HCT116 (cell line): Measurements from ENCODE around the gene HDAC7. TPM values are rescaled to one million over a fixed set of nuclear protein-coding genes. Genes with fewer than 3 reads are reported as not detected.

Experiments used
- ATAC-seq: fragments of 200-7000 bp; cut with Tn5 transposase; 2 replicates; pipeline ENCODE4 v1.9.1; 2020; ENCODE audit warnings: mild to moderate bottlenecking, moderate library complexity
- BruUV-seq: library from RNA; stranded (reverse); fragments of 400-500 nt; replicated peaks from 2 replicates; lab custom pipeline; 2021; lab: Mats Ljungman, UMichigan
- CTCF ChIA-PET: fragments of 300-600 bp; sonication (Branson Sonifier 250); formaldehyde crosslinking; loops from one replicate; lab custom pipeline; 2021; ENCODE audit warnings: antibody characterized with exemption; lab: Charles Lee
- POLR2A ChIA-PET: fragments of 300-600, 350-600 bp; sonication (Branson Sonifier 250); formaldehyde crosslinking; loops from one replicate; lab custom pipeline; 2021; ENCODE audit warnings: antibody characterized with exemption; lab: Charles Lee
- RAD21 ChIA-PET, 2 experiments: fragments of 300-600 bp; sonication (Branson Sonifier 250); formaldehyde crosslinking; loops; one replicate each; lab custom pipeline; 2023; ENCODE audit warnings: low total read pairs in 2 of 2; ENCODE audit not compliant: uncharacterized antibody in 2 of 2, unreplicated experiment in 2 of 2, low non-redundant PET in 1 of 2; lab: Charles Lee
- DNase-seq: peaks from one replicate; pipeline ENCODE4 v3.0.0-alpha.2; 2010; ENCODE audit warnings: low read depth, low spot score
- H2AFZ ChIP-seq: fragments of 200-600 bp; shearing (Covaris generic), sonication (generic); 2 replicates; pipeline ENCODE4 v1.6.1; 2017; ENCODE audit warnings: low read depth, mixed run types, mixed read lengths, antibody characterized with exemption, low read length; ENCODE audit not compliant: poor library complexity, severe bottlenecking
- H3K27ac ChIP-seq: 2 replicates; pipeline ENCODE4 v1.5.1; 2012; ENCODE audit warnings: low read depth, low read length
- H3K27me3 ChIP-seq: fragments of 200-600 bp; sonication (generic); 2 replicates; pipeline ENCODE4 v1.6.1; 2016; ENCODE audit warnings: mixed run types, low read length, mixed read lengths; ENCODE audit not compliant: insufficient read depth
- H3K36me3 ChIP-seq, 2 experiments: fragments of 200-500 bp in 1 of 2; fragments of 200-600 bp in 1 of 2; sonication (Bioruptor generic) in 1 of 2; sonication (generic) in 1 of 2; 2 replicates each; pipeline versions ENCODE4 v1.5.1 to v1.6.1; 2014 to 2016; ENCODE audit warnings: low read length in 2 of 2, inconsistent platforms in 1 of 2, mixed read lengths in 1 of 2, mixed run types in 1 of 2; ENCODE audit not compliant: insufficient read depth in 2 of 2, control insufficient read depth in 1 of 2
- H3K4me1 ChIP-seq, 2 experiments: fragments of 200-600 bp in 1 of 2; sonication (generic) in 1 of 2; 2 replicates each; pipeline versions ENCODE4 v1.5.1 to v1.6.1; 2012 to 2017; ENCODE audit warnings: low read length in 2 of 2, inconsistent platforms in 1 of 2, mild to moderate bottlenecking in 1 of 2, mixed read lengths in 1 of 2, mixed run types in 1 of 2, moderate library complexity in 1 of 2; ENCODE audit not compliant: insufficient read depth in 2 of 2, control insufficient read depth in 1 of 2
- H3K4me2 ChIP-seq: fragments of 200-600 bp; sonication (generic); 2 replicates; pipeline ENCODE4 v1.6.1; 2017; ENCODE audit warnings: mixed run types, low read length, mixed read lengths
- H3K4me3 ChIP-seq, 2 experiments: fragments of 200-600 bp in 1 of 2; sonication (generic) in 1 of 2; replicated peaks in 1 of 2; 2 replicates each; pipeline ENCODE4 v1.5.1; 2011 to 2016; ENCODE audit warnings: low read length in 2 of 2, control low read depth in 1 of 2, low read depth in 1 of 2, mild to moderate bottlenecking in 1 of 2, mixed read lengths in 1 of 2, mixed run types in 1 of 2
- H3K79me2 ChIP-seq: fragments of 200-600 bp; sonication (generic); 2 replicates; pipeline ENCODE4 v1.6.1; 2017; ENCODE audit warnings: mild to moderate bottlenecking, mixed run types, low read length, moderate library complexity, mixed read lengths; ENCODE audit not compliant: insufficient read depth
- H3K9ac ChIP-seq: fragments of 200-600 bp; sonication (generic); 2 replicates; pipeline ENCODE4 v1.6.1; 2016; ENCODE audit warnings: low read length, mixed read lengths
- H3K9me2 ChIP-seq: fragments of 200-600 bp; sonication (generic), shearing (Covaris generic); 2 replicates; pipeline ENCODE4 v1.6.1; 2017; ENCODE audit warnings: mixed run types, mild to moderate bottlenecking, moderate library complexity; ENCODE audit not compliant: insufficient read depth
- H3K9me3 ChIP-seq, 2 experiments: fragments of 200-500 bp in 1 of 2; fragments of 200-600 bp in 1 of 2; sonication (Bioruptor generic) in 1 of 2; sonication (generic) in 1 of 2; 2 replicates each; pipeline ENCODE4 v1.6.1; 2014 to 2017; ENCODE audit warnings: low read length in 2 of 2, mixed read lengths in 2 of 2, inconsistent platforms in 1 of 2, low read depth in 1 of 2, mild to moderate bottlenecking in 1 of 2, mixed run types in 1 of 2, moderate library complexity in 1 of 2; ENCODE audit not compliant: control insufficient read depth in 1 of 2, insufficient read depth in 1 of 2
- H4K20me1 ChIP-seq: fragments of 200-600 bp; sonication (generic), shearing (Covaris generic); 2 replicates; pipeline ENCODE4 v1.6.1; 2017; ENCODE audit warnings: mixed run types, mild to moderate bottlenecking, moderate library complexity; ENCODE audit not compliant: insufficient read depth
- EZH2 ChIP-seq: fragments of 200-600 bp; sonication (generic); IDR thresholded peaks from 2 replicates; pipeline ENCODE4 v1.6.1; 2017; ENCODE audit warnings: antibody characterized with exemption, mixed run types
- EZH2phosphoT487 ChIP-seq: fragments of 200-600 bp; IDR thresholded peaks from 2 replicates; pipeline ENCODE4 v1.6.1; 2018; ENCODE audit warnings: antibody characterized with exemption, borderline replicate concordance
- FOSL1 ChIP-seq: IDR thresholded peaks from 2 replicates; pipeline ENCODE4 v1.6.1; 2012; ENCODE audit warnings: low read depth
- POLR2A ChIP-seq: IDR thresholded peaks from 2 replicates; pipeline ENCODE4 v1.7.0; 2011; ENCODE audit warnings: borderline replicate concordance; ENCODE audit not compliant: insufficient read depth, insufficient read length; ENCODE audit errors: extremely low read depth
- RAD21 ChIP-seq: IDR thresholded peaks from 2 replicates; pipeline ENCODE4 v1.6.1; 2012; ENCODE audit warnings: low read depth, mild to moderate bottlenecking
- SRF ChIP-seq: IDR thresholded peaks from 2 replicates; pipeline ENCODE4 v1.6.1; 2012; ENCODE audit warnings: low read depth
- ZNF274 ChIP-seq: fragments of 200-500 bp; sonication (Bioruptor generic); IDR thresholded peaks from 2 replicates; pipeline ENCODE4 v1.6.1; 2014; ENCODE audit warnings: mild to moderate bottlenecking, low read depth, low read length, inconsistent platforms
- intact Hi-C: fragments of 100-400 bp; cut with micrococcal nuclease; formaldehyde crosslinking; loops from 2 replicates; pipeline ENCODE4 v1.10.0; 2022
- total RNA-seq: library from RNA; stranded (reverse); gene quantifications from one replicate; pipeline ENCODE4 v1.2.1, GENCODE V29; 2021; ENCODE audit not compliant: unreplicated experiment
- TF ChIP-seq, protein P1 (sequence below), 3 experiments: fragments of 200-600 bp in 1 of 3; sonication (generic) in 1 of 3; IDR thresholded peaks in 2 of 3; conservative IDR thresholded peaks in 1 of 3; 2 replicates each; pipeline ENCODE4 v1.5.1; 2012 to 2017; ENCODE audit warnings: low read depth in 2 of 3, low read length in 2 of 3, antibody characterized with exemption in 1 of 3, borderline replicate concordance in 1 of 3, control low read depth in 1 of 3, mild to moderate bottlenecking in 1 of 3, mixed read lengths in 1 of 3, mixed run types in 1 of 3, moderate library complexity in 1 of 3; ENCODE audit not compliant: insufficient read depth in 1 of 3
- TF ChIP-seq, protein P2 (sequence below): IDR thresholded peaks from 2 replicates; pipeline ENCODE4 v1.6.1; 2011; ENCODE audit warnings: mild to moderate bottlenecking, low read length, moderate library complexity; ENCODE audit not compliant: insufficient replicate concordance; ENCODE audit errors: extremely low read depth
- TF ChIP-seq, protein P3 (sequence below): IDR thresholded peaks from 2 replicates; pipeline ENCODE4 v1.6.1; 2012

Gene HDAC7
- total RNA-seq, 1 experiment from 2014 or later = 38.1 TPM

DNA sequence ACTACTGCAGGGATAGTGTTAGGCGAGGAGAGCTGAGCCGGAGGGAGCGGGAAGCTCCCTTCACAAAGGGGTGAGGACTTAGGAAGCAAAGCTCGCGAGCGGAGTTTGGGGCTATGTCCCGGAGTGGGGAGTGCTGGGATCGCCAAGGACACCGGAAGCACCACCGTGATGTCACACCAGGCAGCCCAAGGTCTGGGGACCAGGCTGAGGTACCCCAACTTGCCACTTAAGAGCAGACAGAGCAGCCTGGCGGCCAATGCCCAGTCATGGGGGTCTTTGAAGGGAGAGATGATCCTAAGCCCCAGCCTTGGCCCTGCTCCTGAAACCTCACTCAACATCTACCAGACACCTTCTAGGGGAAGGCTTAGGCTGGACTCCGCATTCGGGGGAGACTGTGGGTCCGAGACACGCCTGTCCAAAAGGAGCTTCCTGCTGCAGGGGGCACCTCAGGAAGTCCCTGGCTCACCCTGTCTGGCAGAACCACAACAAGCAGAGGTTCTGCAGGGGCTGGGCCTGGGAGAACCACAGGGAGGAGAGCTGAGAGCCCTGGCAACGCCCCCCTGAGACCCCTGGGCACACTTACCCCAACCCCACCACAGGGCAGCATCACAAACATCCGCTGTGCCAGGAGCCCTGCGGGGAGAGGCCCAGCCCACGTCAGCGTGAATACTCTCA is 28.9 kb downstream of the HDAC7 start:
- BruUV-seq = no TSS peak
- peaks cover 16 to 17% of the 10 kb centered on the region in 2 experiments; a peak in 3 of 4 replicates for H3K36me3 ChIP-seq
- TF ChIP-seq RAD21 = no peak
- TF ChIP-seq, protein P1, sequence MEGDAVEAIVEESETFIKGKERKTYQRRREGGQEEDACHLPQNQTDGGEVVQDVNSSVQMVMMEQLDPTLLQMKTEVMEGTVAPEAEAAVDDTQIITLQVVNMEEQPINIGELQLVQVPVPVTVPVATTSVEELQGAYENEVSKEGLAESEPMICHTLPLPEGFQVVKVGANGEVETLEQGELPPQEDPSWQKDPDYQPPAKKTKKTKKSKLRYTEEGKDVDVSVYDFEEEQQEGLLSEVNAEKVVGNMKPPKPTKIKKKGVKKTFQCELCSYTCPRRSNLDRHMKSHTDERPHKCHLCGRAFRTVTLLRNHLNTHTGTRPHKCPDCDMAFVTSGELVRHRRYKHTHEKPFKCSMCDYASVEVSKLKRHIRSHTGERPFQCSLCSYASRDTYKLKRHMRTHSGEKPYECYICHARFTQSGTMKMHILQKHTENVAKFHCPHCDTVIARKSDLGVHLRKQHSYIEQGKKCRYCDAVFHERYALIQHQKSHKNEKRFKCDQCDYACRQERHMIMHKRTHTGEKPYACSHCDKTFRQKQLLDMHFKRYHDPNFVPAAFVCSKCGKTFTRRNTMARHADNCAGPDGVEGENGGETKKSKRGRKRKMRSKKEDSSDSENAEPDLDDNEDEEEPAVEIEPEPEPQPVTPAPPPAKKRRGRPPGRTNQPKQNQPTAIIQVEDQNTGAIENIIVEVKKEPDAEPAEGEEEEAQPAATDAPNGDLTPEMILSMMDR (IDR thresholded peaks at IDR 0.05 in 2 of 3, conservative IDR thresholded peaks at IDR 0.05 in 1 of 3; ENCODE audit: borderline replicate concordance in 1 of 3, insufficient read depth in 1 of 3, low read depth in 2 of 3, low read length in 2 of 3) = no peak
- TF ChIP-seq ZNF274 = no peak
- no peak for TF ChIP-seq SRF
- ChIA-PET CTCF (interaction anchor here (1.2 to 2.1 kb wide), 2 partner anchors 12 to 47 kb away, joined by 3 to 9 read pairs (median 8); no protein-coding TSS in a partner anchor), POLR2A (no interaction called here), RAD21 (no interaction called here)
- H2AFZ ChIP-seq = no peak overlapping the region
- H3K9me3 ChIP-seq = no peaks in the 10 kb centered on the region
- H3K4me3 ChIP-seq = no peak overlapping the region
- no peak for ATAC-seq
- no peaks in the 10 kb centered on the region for H3K27me3 ChIP-seq
- no peaks in the 10 kb centered on the region for H4K20me1 ChIP-seq
- H3K79me2 ChIP-seq = no peaks in the 10 kb centered on the region
- no peak overlapping the region for H3K27ac ChIP-seq
- no peaks in the 10 kb centered on the region for H3K4me1 ChIP-seq
- H3K4me2 ChIP-seq = no peak overlapping the region
- H3K9me2 ChIP-seq = no peaks in the 10 kb centered on the region
- no peak for DNase-seq
- no peak overlapping the region for H3K9ac ChIP-seq
- intact Hi-C loops = no loop called here

DNA sequence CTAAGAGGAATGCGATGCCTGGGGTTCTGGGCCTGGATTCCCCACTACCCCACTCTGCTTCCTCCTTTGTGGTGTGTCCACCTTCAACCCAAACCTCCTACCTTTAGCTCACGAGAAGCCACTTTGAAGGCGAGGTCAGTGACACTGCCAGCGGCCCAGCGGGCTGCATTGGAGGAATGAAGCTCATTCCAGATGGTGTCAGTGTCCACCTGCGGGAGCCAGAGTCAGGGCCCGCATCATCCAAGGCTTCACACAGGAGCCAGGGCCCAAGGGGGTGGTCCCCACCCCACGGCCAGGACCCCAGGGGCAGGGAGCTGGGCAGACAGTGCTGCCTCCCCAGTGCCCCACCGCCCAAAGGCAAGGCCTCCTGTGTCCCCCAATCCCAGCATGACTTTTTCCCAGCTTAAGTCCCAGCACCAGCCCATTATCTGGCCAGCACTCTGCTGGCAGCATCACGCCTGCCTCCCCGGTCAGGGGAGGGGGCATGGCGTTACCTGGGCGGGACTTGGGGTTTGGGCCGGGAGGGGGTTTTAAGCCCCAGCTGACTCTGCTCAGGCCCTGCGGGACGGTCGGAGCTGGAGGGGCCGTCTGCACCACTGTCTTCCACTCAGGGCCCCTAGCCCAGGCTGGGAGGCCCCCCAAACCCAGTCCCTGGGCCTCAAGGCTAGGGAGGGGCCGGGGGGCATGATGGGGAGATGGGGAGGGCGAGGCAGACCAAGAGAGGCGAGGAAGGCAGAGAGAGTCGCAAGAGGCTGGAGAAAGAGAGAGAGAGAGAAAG is 29.8 kb downstream of the HDAC7 start:
- CTCF ChIA-PET = interaction anchor here (1.2 to 1.4 kb wide), 2 partner anchors 48 kb away, joined by 3 to 8 read pairs; no protein-coding TSS in a partner anchor
- Histone ChIP-seq H3K9me3 (no peaks in the 10 kb centered on the region), H3K27ac (no peak overlapping the region), H3K4me3 (no peak overlapping the region), H3K9me2 (no peaks in the 10 kb centered on the region), H2AFZ (no peak overlapping the region), H3K9ac (no peak overlapping the region), H4K20me1 (no peaks in the 10 kb centered on the region), H3K4me1 (no peaks in the 10 kb centered on the region), H3K36me3 (peaks cover 19% of the 10 kb centered on the region in 2 experiments; a peak in 3 of 4 replicates), H3K27me3 (no peaks in the 10 kb centered on the region), H3K79me2 (no peaks in the 10 kb centered on the region), H3K4me2 (no peak overlapping the region)
- RAD21 ChIA-PET = no interaction called here
- no peak for ATAC-seq
- intact Hi-C loops = no loop called here
- no peak for DNase-seq
- BruUV-seq = no TSS peak
- POLR2A ChIA-PET = no interaction called here
- TF ChIP-seq, protein P2, sequence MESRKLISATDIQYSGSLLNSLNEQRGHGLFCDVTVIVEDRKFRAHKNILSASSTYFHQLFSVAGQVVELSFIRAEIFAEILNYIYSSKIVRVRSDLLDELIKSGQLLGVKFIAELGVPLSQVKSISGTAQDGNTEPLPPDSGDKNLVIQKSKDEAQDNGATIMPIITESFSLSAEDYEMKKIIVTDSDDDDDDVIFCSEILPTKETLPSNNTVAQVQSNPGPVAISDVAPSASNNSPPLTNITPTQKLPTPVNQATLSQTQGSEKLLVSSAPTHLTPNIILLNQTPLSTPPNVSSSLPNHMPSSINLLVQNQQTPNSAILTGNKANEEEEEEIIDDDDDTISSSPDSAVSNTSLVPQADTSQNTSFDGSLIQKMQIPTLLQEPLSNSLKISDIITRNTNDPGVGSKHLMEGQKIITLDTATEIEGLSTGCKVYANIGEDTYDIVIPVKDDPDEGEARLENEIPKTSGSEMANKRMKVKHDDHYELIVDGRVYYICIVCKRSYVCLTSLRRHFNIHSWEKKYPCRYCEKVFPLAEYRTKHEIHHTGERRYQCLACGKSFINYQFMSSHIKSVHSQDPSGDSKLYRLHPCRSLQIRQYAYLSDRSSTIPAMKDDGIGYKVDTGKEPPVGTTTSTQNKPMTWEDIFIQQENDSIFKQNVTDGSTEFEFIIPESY = no peak
- TF ChIP-seq FOSL1 (no peak), EZH2phosphoT487 (no peak), POLR2A (no peak), EZH2 (no peak), SRF (no peak)
- TF ChIP-seq, protein P3, sequence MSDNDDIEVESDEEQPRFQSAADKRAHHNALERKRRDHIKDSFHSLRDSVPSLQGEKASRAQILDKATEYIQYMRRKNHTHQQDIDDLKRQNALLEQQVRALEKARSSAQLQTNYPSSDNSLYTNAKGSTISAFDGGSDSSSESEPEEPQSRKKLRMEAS = no peak
- TF ChIP-seq, protein P1 (IDR thresholded peaks at IDR 0.05 in 2 of 3, conservative IDR thresholded peaks at IDR 0.05 in 1 of 3; ENCODE audit: borderline replicate concordance in 1 of 3, insufficient read depth in 1 of 3, low read depth in 2 of 3, low read length in 2 of 3) = no peak
